HG03045 (cell line): ENCODE results near the gene SETBP1.

Experiments
- ATAC-seq: cut with Tn5 transposase; IDR thresholded peaks from one replicate; pipeline ENCODE4 v1.9.1; 2021; ENCODE audit warnings: mild to moderate bottlenecking, moderate library complexity; ENCODE audit not compliant: unreplicated experiment

SETBP1 gene

GRCh38 chr18:45054636-45055035 is 373.9 kb downstream of the SETBP1 start:
- ATAC-seq = no peak

DNA sequence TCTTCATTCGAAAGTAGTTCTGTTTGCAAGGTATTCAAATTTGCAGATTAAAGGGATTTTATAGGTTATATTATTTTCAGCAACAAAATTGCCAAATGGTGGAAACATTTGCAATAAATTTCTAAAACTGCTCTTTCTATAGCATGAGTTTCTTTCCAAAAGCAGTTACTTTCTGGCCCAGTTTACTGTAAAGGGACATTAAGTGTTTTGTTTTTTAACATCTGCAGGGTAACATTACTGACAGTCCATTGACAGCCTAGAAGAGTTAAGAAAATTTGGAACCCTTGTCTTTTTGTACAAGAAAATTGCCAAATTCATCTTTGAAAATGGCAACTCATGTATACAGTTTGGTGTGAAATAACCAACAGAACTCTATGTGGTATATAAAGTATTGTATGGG is 375.1 kb downstream of the SETBP1 start:
- ATAC-seq = no peak

DNA sequence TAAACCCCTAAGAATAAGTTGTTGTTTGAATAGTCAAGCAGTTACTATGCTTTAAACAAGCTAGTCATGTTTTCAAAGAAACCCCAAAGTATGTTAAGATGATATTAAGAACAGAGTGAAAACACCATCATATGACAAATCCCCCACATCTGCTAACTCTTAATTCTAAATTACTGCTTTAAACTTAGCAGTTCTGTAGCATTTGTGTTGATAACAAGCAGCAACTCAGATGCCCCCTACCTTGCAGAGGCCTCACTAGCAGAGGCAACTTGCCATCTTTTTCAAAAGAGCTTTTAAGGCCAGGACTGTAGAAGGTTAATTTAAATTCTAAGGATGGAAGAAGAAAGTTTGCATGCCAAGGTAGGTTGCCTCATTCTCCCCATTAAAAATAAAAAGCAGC is 376.2 kb downstream of the SETBP1 start:
- ATAC-seq = no peak

DNA sequence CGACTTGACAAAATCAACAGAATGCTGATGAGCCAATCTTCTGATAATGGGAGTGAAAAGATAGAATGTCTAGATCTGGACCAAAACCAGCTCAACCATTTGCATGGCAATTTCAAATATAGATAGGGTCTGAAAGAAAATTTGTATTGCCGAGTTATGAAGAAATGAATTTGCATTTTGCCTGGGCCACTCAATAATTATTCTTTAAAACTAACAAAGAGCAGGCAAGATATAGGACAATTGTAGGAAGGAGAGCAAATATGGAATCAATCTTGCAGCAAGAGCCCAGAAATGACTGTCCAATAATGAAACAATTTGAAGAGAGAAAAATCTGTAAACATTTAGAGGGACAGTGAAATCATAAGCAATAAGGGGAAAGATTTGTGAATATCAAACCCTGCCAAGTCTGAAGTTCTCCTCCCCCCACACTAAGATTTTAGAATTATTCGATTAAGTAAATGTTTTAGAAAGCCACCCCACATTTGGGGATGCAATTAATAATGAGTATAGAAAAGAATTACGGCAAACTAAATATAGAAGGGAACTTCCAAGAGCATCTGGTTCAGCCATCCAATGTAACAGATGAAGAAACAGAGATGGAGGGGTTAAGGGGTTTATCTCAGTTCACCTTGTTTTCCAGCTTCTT is 377.4 kb downstream of the SETBP1 start:
- ATAC-seq = no peak

- no peak for ATAC-seq
Measured at GRCh38 chr18:45059695-45060094, 379.0 kb downstream of the SETBP1 start.

GRCh38 chr18:45060102-45060501 is 379.4 kb downstream of the SETBP1 start:
- no peak for ATAC-seq

DNA sequence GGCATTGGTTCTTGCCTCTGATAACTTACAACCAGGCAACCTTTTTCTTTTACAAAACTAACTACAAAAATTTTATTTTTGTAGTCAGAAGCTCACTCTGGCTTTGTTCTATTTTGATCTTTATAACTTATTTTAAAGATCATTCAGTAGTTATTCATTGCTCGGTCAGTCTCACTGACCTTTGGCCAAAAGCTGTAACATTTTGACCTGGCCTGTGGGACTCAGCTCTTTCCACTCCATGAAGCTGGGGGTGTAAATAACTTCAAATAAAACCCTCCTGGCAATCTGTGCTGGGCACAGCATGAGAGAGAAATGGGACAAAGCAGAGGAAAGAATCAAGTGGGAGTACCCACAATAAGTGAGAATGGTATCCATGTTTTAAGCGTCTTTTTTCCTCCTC is 380.7 kb downstream of the SETBP1 start:
- no peak for ATAC-seq

DNA sequence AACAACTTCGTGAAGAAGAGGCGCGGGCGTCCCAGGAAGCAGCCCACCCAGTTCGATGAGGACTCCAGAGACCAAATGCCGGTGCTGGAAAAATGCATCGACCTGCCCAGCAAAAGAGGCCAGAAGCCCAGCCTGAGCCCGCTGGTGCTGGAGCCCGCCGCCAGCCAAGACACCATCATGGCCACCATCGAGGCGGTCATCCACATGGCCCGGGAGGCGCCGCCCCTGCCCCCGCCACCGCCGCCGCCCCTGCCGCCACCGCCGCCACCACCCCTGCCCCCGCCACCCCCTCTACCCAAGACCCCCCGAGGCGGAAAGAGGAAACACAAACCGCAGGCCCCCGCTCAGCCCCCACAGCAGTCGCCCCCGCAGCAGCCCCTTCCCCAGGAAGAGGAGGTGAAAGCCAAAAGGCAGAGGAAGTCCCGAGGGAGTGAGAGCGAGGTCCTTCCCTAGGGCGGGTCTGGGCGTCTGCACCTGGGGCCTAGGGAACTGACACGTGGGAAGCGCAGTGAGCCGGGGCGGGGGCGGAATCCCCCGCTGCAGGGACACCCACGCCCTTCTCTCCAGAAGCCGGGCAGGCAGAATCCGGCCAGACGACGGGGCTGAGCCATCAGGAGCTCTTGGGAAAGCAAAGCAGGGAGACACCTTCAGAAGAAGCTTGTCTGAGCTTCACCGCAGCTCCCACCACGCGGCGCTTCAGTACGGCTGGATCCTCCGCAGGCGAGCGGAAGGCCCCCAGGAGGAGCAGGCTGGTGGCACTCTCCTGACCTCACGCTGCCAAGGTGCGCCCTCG is 382.8 kb downstream of the SETBP1 start:
- no peak for ATAC-seq

- no peak for ATAC-seq
Measured at GRCh38 chr18:45066210-45066609, 385.5 kb downstream of the SETBP1 start.

DNA sequence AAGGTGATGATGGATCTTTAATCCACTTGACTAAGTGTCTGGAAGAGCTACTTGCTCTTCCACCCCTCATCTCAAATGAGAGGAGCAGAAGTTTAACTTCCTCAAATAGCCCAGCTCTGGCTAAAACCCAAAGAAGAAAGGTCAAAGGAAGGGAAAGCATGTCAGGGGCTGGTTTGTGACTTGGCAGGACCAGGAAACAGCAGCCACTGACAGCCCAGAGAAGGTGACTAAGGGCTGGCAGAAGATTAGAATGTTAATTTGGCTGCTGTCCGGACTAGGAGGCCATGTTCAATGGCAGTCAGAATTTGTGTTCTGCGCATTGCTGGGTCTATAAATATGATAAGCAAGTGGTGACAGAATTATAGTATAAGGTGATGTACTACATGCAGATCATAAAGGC is 386.2 kb downstream of the SETBP1 start:
- no peak for ATAC-seq

GRCh38 chr18:45068400-45069094 is 387.9 kb downstream of the SETBP1 start:
- no peak for ATAC-seq

DNA sequence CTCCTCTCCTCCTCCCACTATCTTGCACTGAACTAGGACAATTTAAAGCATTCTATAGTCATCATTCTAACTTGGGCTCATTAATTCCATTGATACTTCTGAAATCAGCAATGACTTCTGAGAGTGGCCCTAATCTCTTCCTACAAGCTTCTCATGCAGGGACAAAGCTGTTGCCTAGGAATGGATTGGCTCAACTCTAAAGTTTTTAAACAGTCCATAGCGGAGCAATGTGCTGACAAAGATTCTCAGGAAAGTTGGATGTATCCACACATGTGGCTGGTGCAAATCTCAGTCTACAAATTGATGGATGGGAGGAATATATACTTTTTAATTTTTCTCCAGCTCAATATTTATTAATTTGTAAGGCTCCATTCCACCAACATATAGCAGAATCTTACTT is 388.9 kb downstream of the SETBP1 start:
- ATAC-seq = no peak

DNA sequence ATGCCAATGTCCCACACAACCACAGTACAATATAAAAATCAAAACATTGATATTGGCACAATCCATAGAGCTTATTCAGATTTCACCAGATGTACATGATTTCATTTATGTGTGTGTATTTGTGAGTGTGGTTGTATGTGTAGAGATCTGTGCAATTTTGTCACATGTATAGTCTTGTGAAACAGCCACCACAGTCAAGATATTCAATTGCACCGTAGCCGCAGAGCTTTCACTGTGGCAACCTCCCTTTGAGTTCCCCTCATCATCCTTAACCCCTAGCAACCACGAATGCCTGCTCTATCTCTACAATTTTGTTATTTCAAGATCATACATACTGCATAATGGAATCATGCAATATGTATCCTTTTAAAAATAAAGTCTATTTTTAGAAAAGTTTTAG is 391.3 kb downstream of the SETBP1 start:
- no peak for ATAC-seq

- ATAC-seq = no peak
Measured at GRCh38 chr18:45073556-45073955, 392.9 kb downstream of the SETBP1 start.

DNA sequence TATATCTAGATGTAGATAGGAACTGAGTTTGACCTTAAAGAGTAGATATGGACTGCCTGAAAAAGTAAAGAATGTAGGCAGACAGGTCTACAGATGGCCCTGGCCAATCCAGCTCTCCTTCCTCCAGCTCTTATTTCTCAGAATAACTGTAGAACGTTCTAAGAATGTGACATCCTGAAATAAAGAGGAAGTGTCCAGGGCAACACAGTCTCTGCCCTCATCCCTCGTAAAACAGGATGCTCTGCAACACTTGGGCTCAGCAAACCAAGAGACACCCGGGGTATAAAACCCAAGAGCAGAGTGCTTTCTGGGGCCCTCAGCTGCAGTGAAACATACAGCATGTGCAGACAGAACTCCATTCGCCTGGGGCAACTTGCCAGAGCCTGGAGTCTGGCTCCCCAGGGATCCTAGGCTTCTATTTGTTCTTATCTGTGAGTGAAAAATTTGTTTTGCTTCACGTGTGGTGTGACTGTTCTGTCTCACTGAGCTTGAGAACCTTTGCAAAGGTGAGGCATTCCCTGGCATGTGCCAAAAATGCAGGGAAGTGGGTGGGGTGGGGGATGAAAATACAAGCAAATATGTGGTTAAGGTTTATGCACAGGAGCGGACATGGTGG is 401.0 kb downstream of the SETBP1 start:
- ATAC-seq = no peak

GRCh38 chr18:45083226-45083855 is 402.7 kb downstream of the SETBP1 start:
- no peak for ATAC-seq

DNA sequence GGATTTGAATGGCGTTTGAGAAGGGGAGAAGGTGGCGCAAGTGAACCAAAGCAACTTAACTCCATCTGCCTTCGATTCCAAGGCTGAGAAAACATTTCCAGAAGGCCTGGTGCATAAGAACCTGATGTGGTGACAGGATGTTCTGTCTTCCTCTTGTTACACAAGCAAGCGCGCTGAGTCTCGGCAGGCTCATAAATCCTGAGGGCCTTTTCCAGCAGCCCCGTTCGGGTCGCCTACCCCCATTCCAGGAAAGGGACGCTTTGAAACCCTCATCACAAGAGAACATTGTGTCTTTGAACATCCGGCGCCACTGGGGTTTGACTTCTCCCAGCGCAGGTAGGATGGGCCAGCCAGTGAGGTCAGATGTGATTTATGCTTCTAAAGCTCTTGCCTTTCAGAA is 403.5 kb downstream of the SETBP1 start:
- ATAC-seq = no peak

DNA sequence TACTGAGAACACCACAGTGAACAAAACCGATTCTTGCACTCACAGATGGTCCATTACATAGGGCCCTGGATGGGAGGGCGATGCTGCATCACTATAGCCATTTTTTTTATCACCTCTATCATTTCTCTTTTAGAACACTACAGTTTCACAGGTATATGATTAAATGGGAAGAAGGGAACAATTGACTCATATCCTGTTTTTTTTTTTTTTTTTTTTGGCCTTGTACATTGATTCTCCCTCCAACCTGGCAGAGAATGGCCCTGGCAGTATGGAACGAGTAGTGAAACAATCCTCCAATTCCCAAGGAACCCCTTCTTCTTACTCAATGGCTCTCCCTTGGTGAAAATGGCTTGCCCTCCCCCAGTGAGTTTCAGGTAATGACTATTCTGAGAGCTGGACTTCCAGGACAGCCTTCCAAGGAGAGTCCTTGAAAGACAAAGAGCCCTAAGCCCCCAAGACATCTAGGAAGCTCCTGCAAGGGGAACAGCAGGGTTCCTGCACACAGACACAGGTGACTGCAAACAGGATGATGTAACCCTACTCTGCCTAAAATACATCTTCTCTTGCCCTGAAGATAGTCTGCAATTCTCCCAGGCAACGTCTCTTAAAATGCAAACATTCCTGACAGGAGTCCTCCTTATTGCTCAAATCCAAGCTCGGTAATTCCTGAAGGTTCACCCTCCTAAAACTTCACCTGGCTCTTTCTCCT is 405.4 kb downstream of the SETBP1 start:
- no peak for ATAC-seq

DNA sequence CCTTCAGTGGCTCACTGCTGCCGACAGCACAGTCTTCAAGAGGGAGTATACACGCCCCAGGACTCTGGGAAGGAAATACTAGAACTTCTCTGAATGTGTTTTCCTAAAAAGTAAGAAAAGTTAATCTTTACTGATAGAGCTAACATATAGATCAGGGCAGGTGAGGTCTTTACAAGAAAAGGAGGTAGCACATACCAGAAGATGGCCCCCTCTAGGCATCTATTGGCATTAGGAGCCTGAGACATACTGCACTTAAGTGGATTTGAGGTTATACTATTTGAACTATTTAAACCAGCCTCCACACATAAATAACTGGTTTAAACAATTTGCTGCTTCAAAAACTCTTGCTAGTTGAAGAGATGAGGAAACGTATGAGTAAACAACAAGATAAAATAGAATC is 406.1 kb downstream of the SETBP1 start:
- ATAC-seq = no peak

DNA sequence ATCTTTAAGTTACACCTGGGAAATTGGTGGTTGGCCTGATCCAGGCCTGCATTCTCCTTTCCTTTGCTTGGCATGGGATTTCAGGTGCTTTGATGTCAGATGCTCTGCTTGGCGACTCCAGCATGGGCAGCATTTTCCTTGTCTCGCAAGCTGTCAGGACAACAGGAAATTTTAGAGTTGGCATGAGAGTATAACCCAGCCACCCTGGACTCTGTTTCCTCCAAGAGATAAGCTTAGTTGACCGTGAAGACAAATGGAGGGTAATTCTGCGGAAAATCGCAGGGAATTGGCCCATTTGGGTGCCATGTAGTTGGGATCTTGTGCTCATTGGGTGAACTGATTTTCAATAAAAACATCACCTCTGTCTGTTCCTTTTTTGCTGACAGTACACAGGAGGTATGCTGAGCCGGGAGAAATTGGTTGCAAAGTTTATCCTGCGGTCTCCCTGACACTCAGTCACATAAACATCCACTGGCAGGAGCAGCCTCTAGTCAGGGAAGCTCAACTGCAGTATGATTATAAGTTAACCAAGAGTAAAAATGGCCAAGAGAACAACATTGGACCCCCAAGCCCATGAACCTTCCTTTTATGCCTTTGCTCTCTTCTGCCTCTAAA is 409.9 kb downstream of the SETBP1 start:
- ATAC-seq = no peak
